BJ (cell line): ENCODE results near the gene C6orf15. TPM values are rescaled to one million over a fixed set of nuclear protein-coding genes. Genes with fewer than 3 reads are reported as not detected.

Source experiments
- CTCF ChIA-PET: fragments of 350-600 bp; formaldehyde crosslinking; extraction: SDS; loops from one replicate; lab custom pipeline; 2021; ENCODE audit warnings: antibody characterized with exemption, inconsistent platforms; lab: Yijun Ruan, JAX
- POLR2A ChIA-PET: fragments of 300-600 bp; sonication (Branson Sonifier 250); formaldehyde crosslinking; extraction: SDS; loops from one replicate; lab custom pipeline; 2021; ENCODE audit warnings: antibody characterized with exemption; lab: Charles Lee
- DNase-seq: peaks from one replicate; pipeline ENCODE4 v3.0.0-alpha.2; 2011; ENCODE audit warnings: low read depth
- H3K27me3 ChIP-seq: 2 replicates; pipeline ENCODE4 v1.6.0; 2011; ENCODE audit warnings: low read length; ENCODE audit not compliant: control insufficient read depth, insufficient read depth
- H3K36me3 ChIP-seq: 2 replicates; pipeline ENCODE4 v1.5.1; 2011; ENCODE audit warnings: low read length; ENCODE audit not compliant: control insufficient read depth, insufficient read depth
- H3K4me3 ChIP-seq: 2 replicates; pipeline ENCODE4 v1.5.1; 2011; ENCODE audit warnings: low read depth, mild to moderate bottlenecking, control low read depth, low read length
- polyA plus RNA-seq: library from polyadenylated mRNA; depleted of rRNA; stranded (reverse); fragments of >200 nt; gene quantifications from 2 replicates; pipeline ENCODE4 v1.2.3, GENCODE V29; 2011
- TF ChIP-seq, protein P1 (sequence below): IDR thresholded peaks from 2 replicates; pipeline ENCODE4 v1.5.1; 2011; ENCODE audit warnings: low read depth, mild to moderate bottlenecking, control low read depth, inconsistent platforms, low read length, moderate library complexity; ENCODE audit not compliant: insufficient read depth

Gene C6orf15
- polyA plus RNA-seq, 1 experiment: not detected

DNA sequence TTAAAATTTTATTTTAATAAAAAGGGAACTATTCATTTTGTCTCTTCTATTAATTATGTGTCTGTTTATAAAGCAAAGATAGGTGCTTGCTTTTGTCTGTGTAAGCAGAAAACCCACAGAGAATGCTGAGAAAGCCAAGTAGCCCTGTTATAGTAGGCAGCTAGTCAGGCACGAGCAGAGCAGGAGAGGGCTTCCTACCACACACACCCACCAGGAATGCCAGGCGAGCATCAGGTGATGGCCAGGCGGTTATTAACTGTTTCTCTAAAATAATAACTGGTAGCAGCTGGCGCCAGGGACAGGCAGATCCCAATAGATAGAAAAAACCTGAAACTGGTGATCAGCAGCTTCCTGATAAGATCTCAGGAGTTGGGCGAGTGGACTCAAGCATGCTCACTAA is 15.7 kb downstream of the C6orf15 start:
- H3K27me3 ChIP-seq: no peaks in the 10 kb centered on the region
- POLR2A ChIA-PET: no interaction called here
- DNase-seq: no peak
- no peaks in the 10 kb centered on the region for H3K36me3 ChIP-seq
- CTCF ChIA-PET: interaction anchor here (1.9 kb wide), 1 partner anchor 9 kb away, joined by 12 read pairs; no protein-coding TSS in a partner anchor
- no peak overlapping the region for H3K4me3 ChIP-seq
- TF ChIP-seq, protein P1, sequence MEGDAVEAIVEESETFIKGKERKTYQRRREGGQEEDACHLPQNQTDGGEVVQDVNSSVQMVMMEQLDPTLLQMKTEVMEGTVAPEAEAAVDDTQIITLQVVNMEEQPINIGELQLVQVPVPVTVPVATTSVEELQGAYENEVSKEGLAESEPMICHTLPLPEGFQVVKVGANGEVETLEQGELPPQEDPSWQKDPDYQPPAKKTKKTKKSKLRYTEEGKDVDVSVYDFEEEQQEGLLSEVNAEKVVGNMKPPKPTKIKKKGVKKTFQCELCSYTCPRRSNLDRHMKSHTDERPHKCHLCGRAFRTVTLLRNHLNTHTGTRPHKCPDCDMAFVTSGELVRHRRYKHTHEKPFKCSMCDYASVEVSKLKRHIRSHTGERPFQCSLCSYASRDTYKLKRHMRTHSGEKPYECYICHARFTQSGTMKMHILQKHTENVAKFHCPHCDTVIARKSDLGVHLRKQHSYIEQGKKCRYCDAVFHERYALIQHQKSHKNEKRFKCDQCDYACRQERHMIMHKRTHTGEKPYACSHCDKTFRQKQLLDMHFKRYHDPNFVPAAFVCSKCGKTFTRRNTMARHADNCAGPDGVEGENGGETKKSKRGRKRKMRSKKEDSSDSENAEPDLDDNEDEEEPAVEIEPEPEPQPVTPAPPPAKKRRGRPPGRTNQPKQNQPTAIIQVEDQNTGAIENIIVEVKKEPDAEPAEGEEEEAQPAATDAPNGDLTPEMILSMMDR: no peak

DNA sequence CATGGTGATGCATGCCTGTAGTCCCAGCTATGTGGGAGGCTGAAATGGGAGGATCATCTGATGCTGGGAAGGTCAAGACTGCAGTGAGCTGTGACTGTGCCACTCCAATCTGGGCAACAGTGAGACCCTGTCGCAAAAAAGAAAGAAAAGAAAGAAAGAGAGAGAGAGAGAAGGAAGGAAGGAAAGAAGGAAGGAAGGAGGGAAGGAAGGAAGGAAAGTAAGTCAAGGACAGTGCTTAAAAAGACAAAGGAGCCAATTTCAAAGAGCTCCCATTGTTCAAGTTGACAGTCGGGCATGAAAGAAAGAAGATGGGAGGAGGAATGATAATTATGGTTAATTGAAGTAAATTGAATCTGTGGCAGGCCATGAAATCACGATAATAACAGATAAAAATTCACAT is 16.2 kb downstream of the C6orf15 start:
- ChIA-PET POLR2A (interaction anchor here (0.7 kb wide), 1 partner anchor 17 kb away, joined by 11 read pairs; no protein-coding TSS in a partner anchor), CTCF (interaction anchor here (1.9 to 3.9 kb wide), 2 partner anchors 9 to 16 kb away, joined by 12 to 20 read pairs; no protein-coding TSS in a partner anchor)
- TF ChIP-seq, protein P1: no peak

DNA sequence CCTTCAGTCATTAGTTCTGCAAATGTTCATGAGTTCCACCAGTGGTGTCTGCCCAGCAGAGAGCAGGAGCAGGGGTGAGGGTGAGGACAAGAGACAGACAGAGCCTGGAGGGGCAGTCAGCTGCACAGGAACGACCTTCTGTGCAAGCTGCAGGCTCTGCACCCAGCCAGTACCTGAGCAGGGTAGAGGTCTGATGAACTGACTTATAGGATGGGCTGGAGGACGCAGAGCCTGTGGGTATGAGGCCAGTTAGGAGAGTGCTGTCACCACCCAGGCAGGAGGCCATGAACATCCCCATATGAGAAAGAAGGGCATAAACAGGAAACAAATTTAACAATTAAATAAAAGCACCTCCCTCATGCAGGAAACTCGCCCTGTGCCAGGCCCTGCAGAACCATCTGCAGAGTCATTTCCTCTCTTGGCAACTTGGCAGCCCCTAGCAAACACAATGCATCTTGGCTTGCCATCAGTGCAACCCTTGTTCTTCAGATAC is 17.9 kb downstream of the C6orf15 start:
- TF ChIP-seq, protein P1: no peak
- ChIA-PET POLR2A (no interaction called here), CTCF (interaction anchor here (0.5 to 3.9 kb wide), 6 partner anchors 8 to 430 kb away, joined by 3 to 20 read pairs (median 8); partner anchors contain the start of gene PSORS1C1)
- H3K36me3 ChIP-seq: no peaks in the 10 kb centered on the region
- DNase-seq: no peak
- no peaks in the 10 kb centered on the region; the same call in 1 of the 2 replicates for H3K27me3 ChIP-seq
- no peak overlapping the region for H3K4me3 ChIP-seq

More for the DNA sequence above, 16.2 kb downstream of the C6orf15 start:
- Histone ChIP-seq H3K4me3 (no peak overlapping the region), H3K36me3 (no peaks in the 10 kb centered on the region), H3K27me3 (no peaks in the 10 kb centered on the region; the same call in 1 of the 2 replicates)
- no peak for DNase-seq

DNA sequence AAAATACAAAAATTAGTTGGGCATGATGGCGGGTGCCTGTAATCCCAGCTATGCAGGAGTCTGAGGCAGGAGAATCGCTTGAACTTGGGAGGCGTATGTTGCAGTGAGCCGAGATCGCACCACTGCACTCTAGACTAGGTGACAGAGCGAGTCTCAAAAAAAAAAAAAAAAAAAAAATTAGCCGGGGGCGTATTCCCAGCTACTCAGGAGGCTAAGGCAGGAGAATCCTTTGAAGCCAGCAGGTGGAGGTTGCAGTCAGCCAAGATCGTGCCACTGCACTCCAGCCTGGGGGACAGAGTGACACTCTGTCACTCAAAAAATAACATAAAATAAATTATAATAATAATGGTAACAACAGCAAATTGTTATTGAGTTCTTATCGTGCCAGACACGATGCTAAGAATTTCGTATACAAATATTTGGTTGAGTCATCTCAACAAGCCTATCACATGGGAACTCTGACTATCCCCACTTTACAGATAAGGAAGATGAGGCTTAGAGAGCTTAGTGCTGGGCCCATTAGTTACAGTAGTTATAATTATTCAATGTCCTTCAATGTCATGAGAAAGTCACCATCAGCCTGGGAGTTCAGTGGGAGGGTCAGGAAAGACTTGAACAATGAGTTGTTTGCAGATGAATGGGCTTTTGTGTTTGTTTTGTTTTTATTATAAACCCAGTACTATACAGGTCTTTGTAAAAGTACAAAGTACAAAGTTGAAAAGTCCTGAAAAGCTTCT is 19.4 kb downstream of the C6orf15 start:
- ChIA-PET POLR2A (interaction anchor here (0.6 kb wide), 1 partner anchor 179 kb away, joined by 15 read pairs; no protein-coding TSS in a partner anchor), CTCF (interaction anchor here (1.1 to 3.9 kb wide), 7 partner anchors 10 to 179 kb away, joined by 3 to 20 read pairs (median 7); partner anchors contain the start of genes PSORS1C1 and VARS2)
- Histone ChIP-seq H3K27me3 (no peaks in the 10 kb centered on the region; the same call in 1 of the 2 replicates), H3K4me3 (no peak overlapping the region), H3K36me3 (no peaks in the 10 kb centered on the region)
- no peak for DNase-seq
- TF ChIP-seq, protein P1: no peak

DNA sequence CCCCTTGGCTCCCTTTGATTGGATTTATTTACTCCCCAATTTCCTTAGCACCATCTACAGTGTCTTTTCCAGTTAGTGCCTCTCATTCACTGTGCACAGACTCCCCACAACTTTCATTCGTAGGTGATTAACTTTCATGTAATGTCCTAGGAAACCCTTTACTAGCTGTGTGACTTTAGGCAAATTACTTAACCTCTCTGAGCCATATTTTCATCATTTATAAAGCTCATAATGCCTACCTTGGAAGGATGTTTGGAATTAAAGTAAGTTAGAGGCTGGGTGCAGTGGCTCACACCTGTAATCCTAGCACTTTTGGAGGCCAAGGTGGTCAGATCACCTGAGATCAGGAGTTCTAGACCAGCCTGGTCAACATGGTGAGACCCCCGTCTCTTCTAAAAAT is 20.1 kb downstream of the C6orf15 start:
- POLR2A ChIA-PET: interaction anchor here (0.6 kb wide), 1 partner anchor 179 kb away, joined by 15 read pairs; no protein-coding TSS in a partner anchor

More for the DNA sequence above, 20.1 kb downstream of the C6orf15 start:
- no peaks in the 10 kb centered on the region; the same call in 1 of the 2 replicates for H3K27me3 ChIP-seq
- CTCF ChIA-PET: interaction anchor here (1.4 to 2.2 kb wide), 4 partner anchors 12 to 370 kb away, joined by 3 to 9 read pairs (median 4); no protein-coding TSS in a partner anchor
- no peak for DNase-seq
- H3K4me3 ChIP-seq: no peak overlapping the region
- no peaks in the 10 kb centered on the region for H3K36me3 ChIP-seq
- TF ChIP-seq, protein P1: no peak
